ENCODE data around the gene TMA7.
"Not testable (repeated sequence)": the region's sequence is repeated elsewhere in the genome, so short reads cannot be mapped to it uniquely, and the experiment has no call there.

Gene TMA7

GRCh38 chr3:48473617-48473952 lies 33.5 kb downstream of the TMA7 start:
- no peak for DNase-seq (ENCODE audit: extremely low read depth, low read depth)
- no peak for TF ChIP-seq CTCF (IDR thresholded peaks at IDR 0.05; ENCODE audit: low read depth, low read length)

DNA sequence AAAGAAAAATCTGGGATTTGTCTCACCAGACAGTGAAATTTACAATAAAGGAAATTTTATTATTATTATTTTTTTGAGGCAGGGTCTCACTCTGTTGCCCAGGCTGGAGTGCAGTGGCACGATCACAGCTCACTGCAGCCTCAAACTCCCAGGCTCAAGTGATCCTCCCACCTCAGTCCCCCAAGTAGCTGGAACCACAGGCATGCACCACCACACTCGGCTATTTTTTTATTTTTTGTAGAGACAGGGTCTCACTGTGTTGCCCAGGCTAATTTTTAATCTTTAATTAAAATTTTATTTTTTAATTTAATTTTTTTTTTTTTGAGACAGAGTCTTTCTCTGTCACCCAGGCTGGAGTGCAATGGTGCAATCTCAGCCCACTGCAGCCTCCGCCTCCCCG lies 34.0 kb downstream of the TMA7 start:
- not testable (repeated sequence) for DNase-seq (ENCODE audit: extremely low read depth, low read depth)

DNA sequence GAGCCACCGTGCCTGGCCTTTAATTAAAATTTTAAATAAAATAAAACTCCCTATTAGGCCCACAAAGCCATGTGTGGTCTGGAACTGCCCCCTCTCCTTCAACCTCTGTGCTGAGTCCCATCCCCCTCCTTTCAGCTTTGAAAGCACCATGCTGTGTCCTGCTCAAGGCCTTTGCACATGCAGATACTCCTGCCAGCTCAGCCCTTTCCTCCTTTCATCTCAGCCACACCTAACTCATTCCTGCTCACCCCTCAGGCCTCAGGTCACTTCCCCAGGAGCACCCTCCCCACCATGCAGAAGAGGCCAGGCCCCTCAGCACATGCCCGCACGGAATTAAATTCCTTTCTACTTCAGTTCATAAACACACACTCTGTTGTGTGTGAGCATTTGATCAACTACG lies 34.6 kb downstream of the TMA7 start:
- TF ChIP-seq CTCF (IDR thresholded peaks at IDR 0.05; ENCODE audit: low read depth, low read length): no peak
- DNase-seq (ENCODE audit: extremely low read depth, low read depth): no peak

DNA sequence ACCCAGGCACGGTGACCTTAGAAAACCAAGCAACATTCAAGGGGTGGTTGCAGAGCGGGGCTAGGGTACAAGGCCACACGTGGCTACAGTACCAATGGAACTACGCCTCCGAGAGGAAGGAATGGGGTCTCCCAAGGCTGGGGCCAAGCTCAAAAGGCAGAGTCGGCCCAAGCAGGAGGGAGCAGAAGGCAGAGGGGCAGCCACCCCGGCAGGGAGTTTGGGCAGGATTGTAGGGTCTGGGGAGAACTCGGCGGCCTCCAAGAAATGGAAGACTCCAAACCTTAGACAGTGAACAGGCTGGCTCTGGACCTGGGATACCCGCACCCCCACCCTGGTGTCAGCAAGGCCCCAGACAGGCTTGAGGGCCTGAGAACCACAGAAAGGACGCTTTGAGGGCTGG lies 35.1 kb downstream of the TMA7 start:
- DNase-seq (ENCODE audit: extremely low read depth, low read depth): no peak
- TF ChIP-seq CTCF (IDR thresholded peaks at IDR 0.05; ENCODE audit: low read depth, low read length): no peak

DNA sequence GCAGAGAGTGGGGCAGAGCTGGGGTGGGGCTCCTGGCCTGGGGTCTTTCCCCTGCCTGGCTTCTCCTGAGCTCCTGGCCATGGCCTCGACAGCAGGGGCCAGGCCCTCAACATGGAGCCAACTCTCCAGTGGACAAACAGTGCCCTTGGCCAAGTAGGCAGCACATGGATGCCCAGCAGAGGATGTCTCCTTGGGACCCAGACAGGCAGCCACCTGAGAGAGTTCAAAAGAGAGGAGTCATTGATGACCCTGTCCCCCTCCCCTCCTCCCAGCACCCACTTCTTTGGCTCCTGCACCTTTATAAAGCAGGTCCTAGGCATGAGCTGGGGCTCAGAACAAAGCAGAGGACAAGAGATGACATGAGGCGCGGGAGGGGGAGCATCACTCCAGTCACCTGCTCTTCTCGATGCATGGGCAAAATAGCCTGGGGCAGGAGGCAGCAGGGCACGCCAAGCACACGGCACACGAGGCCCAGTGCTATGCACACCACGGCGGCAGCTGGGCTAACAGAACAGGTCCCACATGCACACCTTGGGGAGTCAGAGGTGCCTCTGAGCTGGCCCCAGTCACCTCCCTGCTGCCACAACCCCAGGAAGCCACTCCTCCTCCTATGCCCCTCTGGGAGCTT lies 36.5 kb downstream of the TMA7 start:
- no peak for TF ChIP-seq CTCF (IDR thresholded peaks at IDR 0.05; ENCODE audit: low read depth, low read length)
- DNase-seq (ENCODE audit: extremely low read depth, low read depth): no peak

DNA sequence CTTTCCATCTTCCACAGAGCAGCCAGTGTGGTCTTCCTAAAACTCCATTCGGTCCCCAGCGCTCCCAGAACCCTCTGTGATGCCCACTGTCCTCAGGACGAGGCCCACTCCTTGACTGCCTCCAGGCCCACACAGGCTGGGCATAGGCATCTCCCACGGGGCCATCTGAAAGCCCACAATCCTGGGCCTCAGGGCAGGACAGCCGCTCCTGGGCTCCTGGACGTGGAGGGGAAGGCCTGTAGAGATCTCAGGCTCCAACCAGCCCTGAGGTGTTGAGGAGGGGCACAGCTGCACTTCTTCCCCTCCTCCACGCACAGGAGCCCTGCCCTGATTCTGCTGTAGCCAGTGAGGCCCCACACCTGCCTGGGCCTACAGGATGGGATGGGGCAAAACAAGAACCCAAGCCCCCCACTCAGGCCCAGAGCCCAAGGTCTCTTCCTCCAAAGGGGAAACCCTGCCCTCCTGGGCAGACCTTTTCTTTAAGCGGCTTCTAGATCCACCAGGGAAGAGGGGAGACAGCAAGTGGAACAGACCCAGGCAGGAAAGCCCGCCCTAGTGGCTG lies 38.0 kb downstream of the TMA7 start:
- DNase-seq (ENCODE audit: extremely low read depth, low read depth): no peak
- TF ChIP-seq CTCF (IDR thresholded peaks at IDR 0.05; ENCODE audit: low read depth, low read length): no peak

- no peak for DNase-seq (ENCODE audit: extremely low read depth, low read depth)
- TF ChIP-seq CTCF (IDR thresholded peaks at IDR 0.05; ENCODE audit: low read depth, low read length): no peak
Measured at GRCh38 chr3:48478626-48479555, 38.8 kb downstream of the TMA7 start.

- not testable (repeated sequence) for DNase-seq (ENCODE audit: extremely low read depth, low read depth)
Measured at GRCh38 chr3:48480891-48481290, 40.8 kb downstream of the TMA7 start.

DNA sequence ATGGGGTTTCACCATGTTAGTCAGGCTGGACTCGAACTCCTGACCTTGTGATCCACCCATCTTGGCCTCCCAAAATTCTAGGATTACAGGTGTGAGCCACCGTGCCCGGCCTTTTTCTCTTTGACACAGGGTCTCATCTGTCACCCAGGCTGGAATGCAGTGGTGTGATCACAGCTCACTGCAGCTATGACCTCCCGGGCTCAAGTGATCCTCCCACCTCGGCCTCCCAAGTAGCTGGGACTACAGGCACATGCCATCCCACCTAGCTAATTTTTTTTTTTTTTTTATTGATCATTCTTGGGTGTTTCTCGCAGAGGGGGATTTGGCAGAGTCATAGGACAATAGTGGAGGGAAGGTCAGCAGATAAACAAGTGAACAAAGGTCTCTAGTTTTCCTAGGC lies 42.8 kb downstream of the TMA7 start:
- DNase-seq (ENCODE audit: extremely low read depth, low read depth): not testable (repeated sequence)

Data from AG09319 (cell line).